Measurements from ENCODE around the gene SLC3A2. TPM values are rescaled to one million over a fixed set of nuclear protein-coding genes. Genes with fewer than 3 reads are reported as not detected.
A peak's percentile ranks its signal among the peaks of the same experiment; 100 is the strongest.

SLC3A2 gene
- total and polyA plus RNA-seq, 2 of the 13 experiments (the other 11 are each of a cell fraction or from before 2014, with no cell fraction given), result 213 to 226 TPM

GRCh38 chr11:62855571-62856332, 24.9 kb upstream of the SLC3A2 start (continued):
- TF ChIP-seq, protein P1, sequence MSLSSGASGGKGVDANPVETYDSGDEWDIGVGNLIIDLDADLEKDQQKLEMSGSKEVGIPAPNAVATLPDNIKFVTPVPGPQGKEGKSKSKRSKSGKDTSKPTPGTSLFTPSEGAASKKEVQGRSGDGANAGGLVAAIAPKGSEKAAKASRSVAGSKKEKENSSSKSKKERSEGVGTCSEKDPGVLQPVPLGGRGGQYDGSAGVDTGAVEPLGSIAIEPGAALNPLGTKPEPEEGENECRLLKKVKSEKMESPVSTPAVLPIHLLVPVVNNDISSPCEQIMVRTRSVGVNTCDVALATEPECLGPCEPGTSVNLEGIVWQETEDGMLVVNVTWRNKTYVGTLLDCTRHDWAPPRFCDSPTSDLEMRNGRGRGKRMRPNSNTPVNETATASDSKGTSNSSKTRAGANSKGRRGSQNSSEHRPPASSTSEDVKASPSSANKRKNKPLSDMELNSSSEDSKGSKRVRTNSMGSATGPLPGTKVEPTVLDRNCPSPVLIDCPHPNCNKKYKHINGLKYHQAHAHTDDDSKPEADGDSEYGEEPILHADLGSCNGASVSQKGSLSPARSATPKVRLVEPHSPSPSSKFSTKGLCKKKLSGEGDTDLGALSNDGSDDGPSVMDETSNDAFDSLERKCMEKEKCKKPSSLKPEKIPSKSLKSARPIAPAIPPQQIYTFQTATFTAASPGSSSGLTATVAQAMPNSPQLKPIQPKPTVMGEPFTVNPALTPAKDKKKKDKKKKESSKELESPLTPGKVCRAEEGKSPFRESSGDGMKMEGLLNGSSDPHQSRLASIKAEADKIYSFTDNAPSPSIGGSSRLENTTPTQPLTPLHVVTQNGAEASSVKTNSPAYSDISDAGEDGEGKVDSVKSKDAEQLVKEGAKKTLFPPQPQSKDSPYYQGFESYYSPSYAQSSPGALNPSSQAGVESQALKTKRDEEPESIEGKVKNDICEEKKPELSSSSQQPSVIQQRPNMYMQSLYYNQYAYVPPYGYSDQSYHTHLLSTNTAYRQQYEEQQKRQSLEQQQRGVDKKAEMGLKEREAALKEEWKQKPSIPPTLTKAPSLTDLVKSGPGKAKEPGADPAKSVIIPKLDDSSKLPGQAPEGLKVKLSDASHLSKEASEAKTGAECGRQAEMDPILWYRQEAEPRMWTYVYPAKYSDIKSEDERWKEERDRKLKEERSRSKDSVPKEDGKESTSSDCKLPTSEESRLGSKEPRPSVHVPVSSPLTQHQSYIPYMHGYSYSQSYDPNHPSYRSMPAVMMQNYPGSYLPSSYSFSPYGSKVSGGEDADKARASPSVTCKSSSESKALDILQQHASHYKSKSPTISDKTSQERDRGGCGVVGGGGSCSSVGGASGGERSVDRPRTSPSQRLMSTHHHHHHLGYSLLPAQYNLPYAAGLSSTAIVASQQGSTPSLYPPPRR (CRISPR knock-in tag; IDR thresholded peaks at IDR 0.05; ENCODE audit: borderline replicate concordance), result peak; percentile 64; the same call in 1 of the 2 replicates
- no peak for TF ChIP-seq SNRNP70 (IDR thresholded peaks at IDR 0.05; ENCODE audit: low read depth, low read length)
- TF ChIP-seq ZFP62 (CRISPR knock-in tag; IDR thresholded peaks at IDR 0.05), result 0 out of 2 replicates have a peak, but pooled peaks have one; percentile 11
- TF ChIP-seq TMF1 (CRISPR knock-in tag; IDR thresholded peaks at IDR 0.05; ENCODE audit: low read depth), result peak; percentile 82
- peak; percentile 96 for TF ChIP-seq AFF4 (CRISPR knock-in tag; IDR thresholded peaks at IDR 0.05)
- TF ChIP-seq ZNF225 (CRISPR knock-in tag; IDR thresholded peaks at IDR 0.05), result no peak; the same call in 1 of the 2 replicates
- TF ChIP-seq HMGA1 (CRISPR knock-in tag; conservative IDR thresholded peaks at IDR 0.05), result no peak
- 0 out of 2 replicates have a peak, but pooled peaks have one; percentile 14 for TF ChIP-seq SKIL (CRISPR knock-in tag; IDR thresholded peaks at IDR 0.05; ENCODE audit: borderline replicate concordance)
- peak; percentile 97 for TF ChIP-seq DMAP1 (CRISPR knock-in tag; IDR thresholded peaks at IDR 0.05)
- TF ChIP-seq MTF2 (CRISPR knock-in tag; IDR thresholded peaks at IDR 0.05; ENCODE audit: borderline replicate concordance), result no peak
- TF ChIP-seq ZNF18 (CRISPR knock-in tag; IDR thresholded peaks at IDR 0.05; ENCODE audit: insufficient replicate concordance), result peak; percentile 90
- TF ChIP-seq CHD4 (IDR thresholded peaks at IDR 0.05; ENCODE audit: borderline replicate concordance, low read length), result no peak
- peak; percentile 82 for TF ChIP-seq ZNF335 (CRISPR knock-in tag; IDR thresholded peaks at IDR 0.05)
